Measurements from ENCODE around the gene CFAP206. TPM values are rescaled to one million over a fixed set of nuclear protein-coding genes. Genes with fewer than 3 reads are reported as not detected.
A peak's percentile ranks its signal among the peaks of the same experiment; 100 is the strongest.

CFAP206 gene
- total RNA-seq, result 1 to 10 TPM in 1 of 2 donors, under 1 TPM in 1; 0.93 to 3.1 TPM
- polyA plus RNA-seq (ENCODE audit: insufficient read length in 6 of 6), result 1 to 10 TPM in 5 of 6 donors, under 1 TPM in 1; 0.59 to 4.3 (median 3.0) TPM
- long read RNA-seq, donor 1, result 0 reads
- long read RNA-seq, donor 2, result 0 reads
- long read RNA-seq, donor 3, result 0 reads
- long read RNA-seq, donor 4, result 0 reads
- long read RNA-seq, donor 5, partial matches to known transcripts, result 0 of 1 reads
- long read RNA-seq, donor 5, other reads (novel, unspliced or antisense), result 0 of 1 reads
- long read RNA-seq, donor 6, result 0 reads
- long read RNA-seq, donor 7, partial matches to known transcripts, result 0 of 1 reads
- long read RNA-seq, donor 7, other reads (novel, unspliced or antisense), result 0 of 1 reads
- long read RNA-seq, donor 8, result 0 reads
- long read RNA-seq, donor 9, result 0 reads
- long read RNA-seq, donor 10, partial matches to known transcripts, result 0 of 1 reads
- long read RNA-seq, donor 10, other reads (novel, unspliced or antisense), result 1 of 1 reads
- long read RNA-seq, donor 11, partial matches to known transcripts, result 0 of 2 reads
- long read RNA-seq, donor 11, other reads (novel, unspliced or antisense), result 0 of 2 reads
- long read RNA-seq, donor 12, result 0 reads

- DNase-seq (peak; percentile 85 to 91 (median 90)), ATAC-seq (peak; percentile 95)
- intact Hi-C loops (cut with DNase I), result no loop called here
- peak within 1 kb of the TSS; percentile 84 to 88 for H3K27ac ChIP-seq
- no peaks in the 10 kb centered on the region for H3K36me3 ChIP-seq
- TF ChIP-seq CTCF (IDR thresholded peaks at IDR 0.05), result no peak
- peaks cover 0 to 7% of the 10 kb centered on the region in 2 donors for H3K4me1 ChIP-seq
- no peaks in the 10 kb centered on the region for H3K27me3 ChIP-seq
- H3K9me3 ChIP-seq, result no peaks in the 10 kb centered on the region
- H3K4me3 ChIP-seq, result peak within 1 kb of the TSS; percentile 88 to 100
Measured at GRCh38 chr6:87407901-87408720, at the start of gene CFAP206. Gene CFAP206, plus strand, starts transcription at chr6:87407972. Its CDS starts 1,868 bp downstream, at chr6:87409840.

- Histone ChIP-seq H3K27me3 (no peaks in the 10 kb centered on the region), H3K4me1 (no peaks in the 10 kb centered on the region), H3K27ac (no peak overlapping the region), H3K4me3 (no peak overlapping the region), H3K36me3 (no peaks in the 10 kb centered on the region), H3K9me3 (peaks cover 0 to 6% of the 10 kb centered on the region in 2 donors)
- TF ChIP-seq CTCF (IDR thresholded peaks at IDR 0.05), result no peak
- no peak for ATAC-seq
- no peak for DNase-seq
- intact Hi-C loops (cut with DNase I), result no loop called here
Measured at GRCh38 chr6:87364602-87365252, 43.0 kb upstream of the CFAP206 start.

- H3K4me3 ChIP-seq, result no peak overlapping the region
- ATAC-seq (no peak), DNase-seq (no peak)
- intact Hi-C loops (cut with DNase I), result no loop called here
- TF ChIP-seq CTCF (IDR thresholded peaks at IDR 0.05), result no peak
- H3K27ac ChIP-seq, result no peak overlapping the region
- no peaks in the 10 kb centered on the region for H3K4me1 ChIP-seq
- no peaks in the 10 kb centered on the region for H3K36me3 ChIP-seq
- peaks cover 0 to 6% of the 10 kb centered on the region in 2 donors for H3K9me3 ChIP-seq
- H3K27me3 ChIP-seq, result no peaks in the 10 kb centered on the region
Measured at GRCh38 chr6:87366072-87366827, 41.5 kb upstream of the CFAP206 start.

GRCh38 chr6:87366899-87367298, 40.9 kb upstream of the CFAP206 start:
- no peak for TF ChIP-seq CTCF (IDR thresholded peaks at IDR 0.05)
- no peak overlapping the region for H3K4me3 ChIP-seq
- H3K36me3 ChIP-seq, result no peaks in the 10 kb centered on the region
- no peaks in the 10 kb centered on the region for H3K27me3 ChIP-seq
- H3K27ac ChIP-seq, result no peak overlapping the region
- no peak for ATAC-seq
- intact Hi-C loops (cut with DNase I), result no loop called here
- no peaks in the 10 kb centered on the region for H3K4me1 ChIP-seq
- no peak for DNase-seq
- H3K9me3 ChIP-seq, result peaks cover 0 to 6% of the 10 kb centered on the region in 2 donors
